C4-2B (cell line): ENCODE measurements around the gene ATP11A.

Source experiments
- CTCF ChIP-seq: fragments of 450-650 bp; conservative IDR thresholded peaks from 2 replicates; pipeline ENCODE4 v1.5.1; 2017; ENCODE audit warnings: mild to moderate bottlenecking
- ZFX ChIP-seq: fragments of 450-650 bp; IDR thresholded peaks from 2 replicates; pipeline ENCODE4 v1.6.1; 2017

DNA sequence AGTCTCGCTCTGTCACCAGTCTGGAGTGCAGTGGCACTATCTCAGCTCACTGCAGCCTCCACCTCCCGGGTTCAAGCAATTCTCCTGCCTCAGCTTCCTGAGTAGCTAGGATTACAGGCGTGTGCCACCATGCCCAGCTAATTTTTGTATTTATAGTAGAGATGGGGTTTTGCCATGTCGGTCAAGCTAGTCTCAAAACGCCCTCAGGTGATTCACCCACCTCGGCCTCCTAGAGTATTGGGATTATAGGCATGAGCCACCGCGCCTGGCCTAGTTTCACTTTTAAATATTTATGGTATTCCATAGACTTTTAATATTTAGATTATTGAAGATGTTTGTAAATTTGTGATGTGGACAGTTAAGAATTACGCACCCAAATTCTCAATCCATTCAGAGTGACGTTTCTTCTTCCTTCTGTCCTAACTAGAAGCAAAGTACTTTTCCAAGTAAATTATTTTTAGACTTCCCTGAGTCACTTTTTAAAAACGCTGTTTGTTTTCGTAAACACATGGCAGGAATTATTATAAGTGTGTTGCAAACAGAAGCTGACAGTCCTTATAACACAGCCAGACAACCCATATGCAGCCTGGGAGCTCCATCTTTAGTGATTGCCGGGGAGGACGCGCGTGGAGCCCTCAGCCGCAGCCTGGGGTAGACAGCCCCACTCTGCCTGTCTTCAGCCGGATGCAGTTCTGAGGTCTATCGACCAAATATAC is 131.7 kb downstream of the ATP11A start:
- TF ChIP-seq CTCF: no peak
- no peak for TF ChIP-seq ZFX
